ENCODE data around the gene KLK7.

GRCh38 chr19:50959731-50960500 is 23.8 kb downstream of the KLK7 start:
- TF ChIP-seq CTCF (conservative IDR thresholded peaks at IDR 0.05; ENCODE audit: low read length) (no peak), EZH2phosphoT487 (IDR thresholded peaks at IDR 0.05; ENCODE audit: borderline replicate concordance) (no peak)

All from Loucy (cell line).